B cell (primary cell): ENCODE results near the gene CEP131.

Experiments
- CTCF ChIP-seq: fragments of 200-600 bp; IDR thresholded peaks from one replicate; pipeline ENCODE4 v1.8.0; 2022; ENCODE audit warnings: antibody characterized with exemption, mild to moderate bottlenecking
- EZH2 ChIP-seq: IDR thresholded peaks from 2 replicates; pipeline ENCODE4 v1.6.1; 2012; ENCODE audit warnings: borderline replicate concordance, low read depth, mild to moderate bottlenecking, moderate library complexity, low read length; ENCODE audit not compliant: insufficient read depth, poor library complexity, severe bottlenecking

GRCh38 chr17:81167194-81167524, 55.6 kb downstream of the CEP131 start:
- TF ChIP-seq CTCF = no peak
- no peak for TF ChIP-seq EZH2
